Measurements from ENCODE around the gene WIPF1. TPM values are rescaled to one million over a fixed set of nuclear protein-coding genes. Genes with fewer than 3 reads are reported as not detected.

The WIPF1 gene
- total RNA-seq, 1 donor: 20.5 TPM

GRCh38 chr2:174511580-174512260, 85.9 kb downstream of the WIPF1 start:
- H3K4me3 ChIP-seq (ENCODE audit: low read depth, low read length): no peak overlapping the region
- DNase-seq (ENCODE audit: low read depth): no peak
- TF ChIP-seq CTCF (IDR thresholded peaks at IDR 0.05; ENCODE audit: insufficient read depth, low read length): no peak

GRCh38 chr2:174510583-174511189, 86.9 kb downstream of the WIPF1 start:
- no peak overlapping the region for H3K4me3 ChIP-seq (ENCODE audit: low read depth, low read length)
- DNase-seq (ENCODE audit: low read depth): no peak
- no peak for TF ChIP-seq CTCF (IDR thresholded peaks at IDR 0.05; ENCODE audit: insufficient read depth, low read length)

Small RNAs within 50 kb of the gene (small RNA-seq; reads per million reads assigned to genes)
- not detected for gene RNU6-5P

Other genes with a start within 250 kb of the WIPF1 start
- gene SCRN3, start 202.1 kb downstream of the WIPF1 start, total RNA-seq (ENCODE audit: low replicate concordance): 21.8 and 34.6 TPM in 2 replicates
- gene GPR155, start 110.8 kb downstream of the WIPF1 start, total RNA-seq (ENCODE audit: low replicate concordance): 1.6 and 2.2 TPM in 2 replicates
- not detected in 2 replicates for gene CHRNA1, start 166.7 kb upstream of the WIPF1 start, total RNA-seq (ENCODE audit: low replicate concordance)